Tibial artery (tissue), 4 donors: ENCODE results near the gene COL8A2.

ENCODE experiments used
- DNase-seq, 2 donors: peaks; one replicate each; pipeline ENCODE4 v3.0.0-alpha.2; 2019
- H3K27ac ChIP-seq, 2 donors: fragments of 200-600 bp; sonication (generic) in 1 of 2; 1 replicate in 1 of 2; 2 replicates in 1 of 2; pipeline ENCODE4 v1.5.1; 2018 to 2019; ENCODE audit warnings: mild to moderate bottlenecking in 1 of 2
- H3K27me3 ChIP-seq, 2 donors: fragments of 200-600 bp; sonication (generic) in 1 of 2; one replicate each; pipeline versions ENCODE4 v1.5.1 to v1.6.0; 2016 to 2019
- H3K36me3 ChIP-seq, 3 donors: fragments of 200-600 bp; sonication (generic) in 2 of 3; one replicate each; pipeline ENCODE4 v1.5.1; 2016 to 2019; ENCODE audit warnings: mild to moderate bottlenecking in 2 of 3
- H3K4me1 ChIP-seq, 4 donors: fragments of 200-600 bp; sonication (generic) in 2 of 4; 1 replicate in 3 of 4; 2 replicates in 1 of 4; pipeline ENCODE4 v1.5.1; 2016 to 2019
- H3K4me3 ChIP-seq, 2 donors: fragments of 200-600 bp; sonication (generic) in 1 of 2; 1 replicate in 1 of 2; 2 replicates in 1 of 2; pipeline ENCODE4 v1.5.1; 2018 to 2019; ENCODE audit warnings: mild to moderate bottlenecking in 2 of 2
- H3K9me3 ChIP-seq, 3 donors: fragments of 200-600 bp; sonication (generic) in 1 of 3; one replicate each; pipeline ENCODE4 v1.5.1; 2016 to 2019
- CTCF ChIP-seq, 2 experiments: fragments of 200-600 bp in 1 of 2; fragments of 450-650 bp in 1 of 2; IDR thresholded peaks; one replicate each; pipeline ENCODE4 v1.5.1; 2017 to 2019; ENCODE audit warnings: antibody characterized with exemption in 2 of 2, mild to moderate bottlenecking in 1 of 2, moderate library complexity in 1 of 2
- intact Hi-C: fragments of 100-400 bp; cut with DNase I; formaldehyde crosslinking; loops from one replicate; pipeline ENCODE4 v1.15.0; 2023; ENCODE audit warnings: low total_unique reads

Gene COL8A2

GRCh38 chr1:36163426-36163825 lies 38.4 kb upstream of the COL8A2 start:
- H3K4me1 ChIP-seq = peaks cover 0 to 99% (median 81%) of the 10 kb centered on the region in 4 donors
- no peak overlapping the region for H3K4me3 ChIP-seq
- intact Hi-C loops = no loop called here
- H3K9me3 ChIP-seq = no peaks in the 10 kb centered on the region
- no peaks in the 10 kb centered on the region for H3K27me3 ChIP-seq
- peak overlapping the region; percentile 99 to 100 for H3K27ac ChIP-seq
- H3K36me3 ChIP-seq = peaks cover 0 to 10% (median 9%) of the 10 kb centered on the region in 3 donors
- no peak for DNase-seq
- TF ChIP-seq CTCF (IDR thresholded peaks at IDR 0.05) = no peak

- Histone ChIP-seq H3K9me3 (no peaks in the 10 kb centered on the region), H3K4me1 (peaks cover 1 to 99% (median 84%) of the 10 kb centered on the region in 4 donors), H3K4me3 (no peak overlapping the region), H3K27me3 (no peaks in the 10 kb centered on the region), H3K36me3 (peaks cover 0 to 7% (median 6%) of the 10 kb centered on the region in 3 donors), H3K27ac (peak overlapping the region; percentile 99 to 100)
- intact Hi-C loops = no loop called here
- no peak for TF ChIP-seq CTCF (IDR thresholded peaks at IDR 0.05)
- DNase-seq = no peak
Measured at GRCh38 chr1:36162680-36163239, 37.7 kb upstream of the COL8A2 start.

- Histone ChIP-seq H3K27ac (peak overlapping the region; percentile 99 to 100), H3K27me3 (no peaks in the 10 kb centered on the region), H3K4me3 (peak overlapping the region; percentile 40 to 50), H3K4me1 (peaks cover 4 to 96% (median 81%) of the 10 kb centered on the region in 4 donors), H3K9me3 (no peaks in the 10 kb centered on the region), H3K36me3 (no peaks in the 10 kb centered on the region)
- intact Hi-C loops = no loop called here
- peak in 1 of 2 donors; percentile 42 for DNase-seq
- no peak for TF ChIP-seq CTCF (IDR thresholded peaks at IDR 0.05)
Measured at GRCh38 chr1:36161641-36162531, 36.9 kb upstream of the COL8A2 start.

- intact Hi-C loops = no loop called here
- H3K4me3 ChIP-seq = peak overlapping the region; percentile 40 to 50
- peak; percentile 63 to 85 for DNase-seq
- H3K4me1 ChIP-seq = peaks cover 4 to 88% (median 73%) of the 10 kb centered on the region in 4 donors
- no peaks in the 10 kb centered on the region for H3K9me3 ChIP-seq
- TF ChIP-seq CTCF (IDR thresholded peaks at IDR 0.05) = peak; percentile 5 to 8
- no peaks in the 10 kb centered on the region for H3K36me3 ChIP-seq
- peak overlapping the region; percentile 99 to 100 for H3K27ac ChIP-seq
- no peaks in the 10 kb centered on the region for H3K27me3 ChIP-seq
Measured at GRCh38 chr1:36160949-36161485, 36.0 kb upstream of the COL8A2 start.

GRCh38 chr1:36160388-36160948 lies 35.4 kb upstream of the COL8A2 start:
- DNase-seq = no peak

More at GRCh38 chr1:36160388-36160948, 35.4 kb upstream of the COL8A2 start:
- intact Hi-C loops = no loop called here
- Histone ChIP-seq H3K36me3 (no peaks in the 10 kb centered on the region), H3K9me3 (no peaks in the 10 kb centered on the region), H3K27me3 (no peaks in the 10 kb centered on the region), H3K27ac (peak overlapping the region; percentile 99 to 100), H3K4me1 (peaks cover 4 to 84% (median 68%) of the 10 kb centered on the region in 4 donors), H3K4me3 (peak overlapping the region; percentile 40 to 50)
- no peak for TF ChIP-seq CTCF (IDR thresholded peaks at IDR 0.05)
